ENCODE results near the gene MYO1B.

- TF ChIP-seq CTCF (IDR thresholded peaks at IDR 0.05) (no peak), POLR2A (IDR thresholded peaks at IDR 0.05) (no peak)
Observed at GRCh38 chr2:191358325-191359025, 113.3 kb downstream of the MYO1B start.
